Vagina (tissue), 2 donors: ENCODE results near the gene PARD6A. TPM values are rescaled to one million over a fixed set of nuclear protein-coding genes. Genes with fewer than 3 reads are reported as not detected.

ENCODE experiments used
- DNase-seq, 2 donors: peaks; one replicate each; pipeline ENCODE4 v3.0.0-alpha.2; 2017; ENCODE audit errors: extremely low spot score in 2 of 2
- H3K27ac ChIP-seq: fragments of 200-600 bp; sonication (generic); one replicate; pipeline ENCODE4 v1.5.1; 2019
- H3K27me3 ChIP-seq: fragments of 200-600 bp; sonication (generic); one replicate; pipeline ENCODE4 v1.5.1; 2019
- H3K36me3 ChIP-seq, 2 donors: fragments of 200-600 bp; sonication (generic); one replicate each; pipeline ENCODE4 v1.5.1; 2017 to 2019
- H3K4me1 ChIP-seq: fragments of 200-600 bp; sonication (generic); one replicate; pipeline ENCODE4 v1.5.1; 2019
- H3K4me3 ChIP-seq, 2 donors: fragments of 200-600 bp; sonication (generic); 1 replicate in 1 of 2; 2 replicates in 1 of 2; pipeline ENCODE4 v1.5.1; 2016 to 2019
- H3K9me3 ChIP-seq: fragments of 200-600 bp; sonication (generic); one replicate; pipeline ENCODE4 v1.5.1; 2019
- CTCF ChIP-seq, 3 experiments: fragments of 450-650 bp in 2 of 3; fragments of 200-600 bp in 1 of 3; sonication (generic) in 1 of 3; IDR thresholded peaks; one replicate each; pipeline ENCODE4 v1.5.1; 2017 to 2019; ENCODE audit warnings: antibody characterized with exemption in 3 of 3, mild to moderate bottlenecking in 2 of 3, moderate library complexity in 2 of 3
- POLR2A ChIP-seq, 2 donors: fragments of 450-650 bp; IDR thresholded peaks; one replicate each; pipeline ENCODE4 v1.6.1; 2017; ENCODE audit warnings: antibody characterized with exemption in 2 of 2, mild to moderate bottlenecking in 2 of 2, moderate library complexity in 2 of 2
- POLR2AphosphoS5 ChIP-seq, 2 donors: sonication (generic); formaldehyde crosslinking; IDR thresholded peaks; one replicate each; pipeline ENCODE4 v1.9.0; 2017; ENCODE audit warnings: antibody characterized with exemption in 2 of 2, mild to moderate bottlenecking in 2 of 2, low read depth in 1 of 2; ENCODE audit not compliant: insufficient read depth in 1 of 2
- intact Hi-C: fragments of 100-400 bp; cut with DNase I; formaldehyde crosslinking; loops from one replicate; pipeline ENCODE4 v1.15.1; 2023
- total RNA-seq: library from RNA; depleted of rRNA; stranded (reverse); fragments of >200 nt; gene quantifications from one replicate; pipeline ENCODE4 v1.2.3, GENCODE V29; 2016

Gene PARD6A
- total RNA-seq, 1 donor from 2014 or later: 1.2 TPM

- no peak for DNase-seq
- no peak overlapping the region for H3K27ac ChIP-seq
- no peaks in the 10 kb centered on the region for H3K9me3 ChIP-seq
- no peak for TF ChIP-seq POLR2AphosphoS5 (IDR thresholded peaks at IDR 0.05; ENCODE audit: insufficient read depth in 1 of 2, low read depth in 1 of 2)
- H3K36me3 ChIP-seq: peaks cover 0 to 8% of the 10 kb centered on the region in 2 donors
- intact Hi-C loops: no loop called here
- no peaks in the 10 kb centered on the region for H3K27me3 ChIP-seq
- H3K4me3 ChIP-seq: no peak overlapping the region
- peaks cover 61% of the 10 kb centered on the region for H3K4me1 ChIP-seq
Measured at GRCh38 chr16:67675579-67675935, 14.8 kb downstream of the PARD6A start.

GRCh38 chr16:67675999-67676398, 15.2 kb downstream of the PARD6A start:
- H3K4me3 ChIP-seq: no peak overlapping the region
- H3K27ac ChIP-seq: no peak overlapping the region
- DNase-seq: no peak
- TF ChIP-seq POLR2AphosphoS5 (IDR thresholded peaks at IDR 0.05; ENCODE audit: insufficient read depth in 1 of 2, low read depth in 1 of 2) (no peak), CTCF (IDR thresholded peaks at IDR 0.05) (no peak), POLR2A (IDR thresholded peaks at IDR 0.05) (no peak)
- H3K27me3 ChIP-seq: no peaks in the 10 kb centered on the region
- peaks cover 0 to 11% of the 10 kb centered on the region in 2 donors for H3K36me3 ChIP-seq
- peaks cover 61% of the 10 kb centered on the region for H3K4me1 ChIP-seq
- H3K9me3 ChIP-seq: no peaks in the 10 kb centered on the region
- intact Hi-C loops: no loop called here

- Histone ChIP-seq H3K4me1 (peaks cover 61% of the 10 kb centered on the region), H3K4me3 (no peak overlapping the region), H3K9me3 (no peaks in the 10 kb centered on the region), H3K27ac (peak overlapping the region; percentile 21), H3K27me3 (no peaks in the 10 kb centered on the region), H3K36me3 (peaks cover 0 to 11% of the 10 kb centered on the region in 2 donors)
- TF ChIP-seq POLR2AphosphoS5 (IDR thresholded peaks at IDR 0.05; ENCODE audit: insufficient read depth in 1 of 2, low read depth in 1 of 2): no peak
- TF ChIP-seq POLR2A (IDR thresholded peaks at IDR 0.05): no peak
- TF ChIP-seq CTCF (IDR thresholded peaks at IDR 0.05): no peak
- no peak for DNase-seq
- intact Hi-C loops: no loop called here
Measured at GRCh38 chr16:67676516-67676915, 15.8 kb downstream of the PARD6A start.

GRCh38 chr16:67676939-67677338, 16.2 kb downstream of the PARD6A start:
- DNase-seq: no peak
- no peak overlapping the region for H3K4me3 ChIP-seq
- TF ChIP-seq CTCF (IDR thresholded peaks at IDR 0.05) (no peak), POLR2AphosphoS5 (IDR thresholded peaks at IDR 0.05; ENCODE audit: insufficient read depth in 1 of 2, low read depth in 1 of 2) (no peak), POLR2A (IDR thresholded peaks at IDR 0.05) (no peak)
- intact Hi-C loops: no loop called here
- no peaks in the 10 kb centered on the region for H3K9me3 ChIP-seq
- H3K4me1 ChIP-seq: peaks cover 61% of the 10 kb centered on the region
- peak overlapping the region; percentile 21 for H3K27ac ChIP-seq
- no peaks in the 10 kb centered on the region for H3K27me3 ChIP-seq
- peaks cover 0 to 11% of the 10 kb centered on the region in 2 donors for H3K36me3 ChIP-seq

GRCh38 chr16:67677712-67678111, 17.0 kb downstream of the PARD6A start:
- H3K36me3 ChIP-seq: peaks cover 0 to 11% of the 10 kb centered on the region in 2 donors
- H3K9me3 ChIP-seq: no peaks in the 10 kb centered on the region
- peaks cover 58% of the 10 kb centered on the region for H3K4me1 ChIP-seq
- intact Hi-C loops: no loop called here
- DNase-seq: no peak
- no peak overlapping the region for H3K27ac ChIP-seq
- no peak for TF ChIP-seq POLR2AphosphoS5 (IDR thresholded peaks at IDR 0.05; ENCODE audit: insufficient read depth in 1 of 2, low read depth in 1 of 2)
- no peak for TF ChIP-seq POLR2A (IDR thresholded peaks at IDR 0.05)
- no peak for TF ChIP-seq CTCF (IDR thresholded peaks at IDR 0.05)
- no peaks in the 10 kb centered on the region for H3K27me3 ChIP-seq
- H3K4me3 ChIP-seq: no peak overlapping the region
